ENCODE measurements around the gene TNS2.
A peak's percentile ranks its signal among the peaks of the same experiment; 100 is the strongest.
"Not testable (repeated sequence)": the region's sequence is repeated elsewhere in the genome, so short reads cannot be mapped to it uniquely, and the experiment has no call there.

TNS2 gene

GRCh38 chr12:53049571-53050318 is at the start of gene TNS2:
TNS2 (plus strand) TSS chr12:53050065; CDS start chr12:53050186, 121 bp downstream.
- DNase-seq = no peak

GRCh38 chr12:53004178-53004577 is 45.7 kb upstream of the TNS2 start:
- no peak for DNase-seq

- no peak for DNase-seq
Observed at GRCh38 chr12:53004582-53004981, 45.3 kb upstream of the TNS2 start.

GRCh38 chr12:53005215-53005985 is 44.5 kb upstream of the TNS2 start:
- DNase-seq = no peak

- DNase-seq = peak; percentile 100
Observed at GRCh38 chr12:53005986-53006809, 43.7 kb upstream of the TNS2 start, which contains the start of gene EIF4B. EIF4B (plus strand) TSS chr12:53006456; CDS start chr12:53006484, 28 bp downstream.

- peak; percentile 81 for DNase-seq
Observed at GRCh38 chr12:53006810-53007309, 43.0 kb upstream of the TNS2 start.

GRCh38 chr12:53007343-53007742 is 42.5 kb upstream of the TNS2 start:
- no peak for DNase-seq

GRCh38 chr12:53008760-53009159 is 41.1 kb upstream of the TNS2 start:
- DNase-seq = not testable (repeated sequence)

GRCh38 chr12:53010955-53011354 is 38.9 kb upstream of the TNS2 start:
- DNase-seq = no peak

- DNase-seq = no peak
Observed at GRCh38 chr12:53011889-53012288, 38.0 kb upstream of the TNS2 start.

GRCh38 chr12:53012928-53013327 is 36.9 kb upstream of the TNS2 start:
- no peak for DNase-seq

- no peak for DNase-seq
Observed at GRCh38 chr12:53014709-53015108, 35.2 kb upstream of the TNS2 start.

- no peak for DNase-seq
Observed at GRCh38 chr12:53025250-53025649, 24.6 kb upstream of the TNS2 start.

- not testable (repeated sequence) for DNase-seq
Observed at GRCh38 chr12:53027014-53027413, 22.9 kb upstream of the TNS2 start.

- DNase-seq = no peak
Observed at GRCh38 chr12:53031616-53032015, 18.2 kb upstream of the TNS2 start.

GRCh38 chr12:53033832-53034231 is 16.0 kb upstream of the TNS2 start:
- DNase-seq = not testable (repeated sequence)

GRCh38 chr12:53034459-53034858 is 15.4 kb upstream of the TNS2 start:
- DNase-seq = no peak

- no peak for DNase-seq
Observed at GRCh38 chr12:53036802-53037201, 13.1 kb upstream of the TNS2 start.

- DNase-seq = no peak
Observed at GRCh38 chr12:53039851-53040250, 10.0 kb upstream of the TNS2 start.

- no peak for DNase-seq
Observed at GRCh38 chr12:53042607-53043454, 7.0 kb upstream of the TNS2 start.

- no peak for DNase-seq
Observed at GRCh38 chr12:53044052-53044581, 5.7 kb upstream of the TNS2 start.
